AG20443 (cell line): ENCODE measurements around the gene SGO2.
"Not testable (repeated sequence)": the region's sequence is repeated elsewhere in the genome, so short reads cannot be mapped to it uniquely, and the experiment has no call there.

Experiments
- DNase-seq: peaks from one replicate; pipeline ENCODE4 v3.0.0; 2012; ENCODE audit warnings: low spot score, mixed read lengths

The SGO2 gene

GRCh38 chr2:200619279-200619678 is 93.3 kb downstream of the SGO2 start:
- DNase-seq: no peak

GRCh38 chr2:200620606-200621390 is 94.8 kb downstream of the SGO2 start:
- DNase-seq: no peak

- DNase-seq: no peak
These were observed 96.1 kb downstream of the SGO2 start for GRCh38 chr2:200622106-200622505.

GRCh38 chr2:200624026-200624425 is 98.0 kb downstream of the SGO2 start:
- DNase-seq: no peak

GRCh38 chr2:200624658-200625057 is 98.7 kb downstream of the SGO2 start:
- peak; percentile 49 for DNase-seq

GRCh38 chr2:200625282-200625681 is 99.3 kb downstream of the SGO2 start:
- DNase-seq: no peak

- no peak for DNase-seq
These were observed 100.0 kb downstream of the SGO2 start for GRCh38 chr2:200625958-200626363.

GRCh38 chr2:200627110-200627770 is 101.2 kb downstream of the SGO2 start:
- no peak for DNase-seq

- not testable (repeated sequence) for DNase-seq
These were observed 102.5 kb downstream of the SGO2 start for GRCh38 chr2:200628461-200628860.

GRCh38 chr2:200631287-200631686 is 105.3 kb downstream of the SGO2 start:
- no peak for DNase-seq
